Activated CD4-positive, alpha-beta T cell treated with anti-CD3 and anti-CD28 coated beads for 4 hours (primary cell): ENCODE results near the gene TNNI3.
"Not testable (repeated sequence)": the region's sequence is repeated elsewhere in the genome, so short reads cannot be mapped to it uniquely, and the experiment has no call there.

Source experiments
- DNase-seq, 2 donors: peaks; one replicate each; pipeline ENCODE4 v3.0.0-alpha.2; 2020

The TNNI3 gene

DNA sequence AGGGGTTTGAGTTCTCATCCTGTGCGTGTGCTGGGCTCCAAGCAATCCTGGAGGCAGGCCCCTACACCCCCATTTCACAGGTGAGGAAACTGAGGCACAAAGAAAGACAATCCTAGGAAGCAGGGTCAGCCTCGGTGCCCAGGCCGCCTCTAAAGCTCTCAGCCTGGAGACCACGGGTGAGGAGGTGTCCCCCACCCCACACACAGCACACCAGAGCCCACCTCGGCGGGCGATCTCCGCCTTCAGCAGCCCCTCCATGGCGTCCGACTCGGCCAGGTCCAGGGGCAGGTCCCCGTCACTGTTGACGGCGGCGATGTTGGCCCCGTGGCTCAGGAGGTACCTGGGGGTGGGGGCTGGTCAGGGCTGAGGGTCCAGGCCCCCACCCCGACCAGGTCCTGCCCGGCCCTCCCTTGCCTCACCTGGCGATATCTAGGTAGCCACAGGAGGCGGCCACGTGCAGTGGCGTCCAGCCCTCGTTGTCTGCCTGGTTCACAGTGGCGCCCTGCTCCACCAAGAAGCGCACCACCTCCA is 45.2 kb downstream of the TNNI3 start:
- DNase-seq = no peak

DNA sequence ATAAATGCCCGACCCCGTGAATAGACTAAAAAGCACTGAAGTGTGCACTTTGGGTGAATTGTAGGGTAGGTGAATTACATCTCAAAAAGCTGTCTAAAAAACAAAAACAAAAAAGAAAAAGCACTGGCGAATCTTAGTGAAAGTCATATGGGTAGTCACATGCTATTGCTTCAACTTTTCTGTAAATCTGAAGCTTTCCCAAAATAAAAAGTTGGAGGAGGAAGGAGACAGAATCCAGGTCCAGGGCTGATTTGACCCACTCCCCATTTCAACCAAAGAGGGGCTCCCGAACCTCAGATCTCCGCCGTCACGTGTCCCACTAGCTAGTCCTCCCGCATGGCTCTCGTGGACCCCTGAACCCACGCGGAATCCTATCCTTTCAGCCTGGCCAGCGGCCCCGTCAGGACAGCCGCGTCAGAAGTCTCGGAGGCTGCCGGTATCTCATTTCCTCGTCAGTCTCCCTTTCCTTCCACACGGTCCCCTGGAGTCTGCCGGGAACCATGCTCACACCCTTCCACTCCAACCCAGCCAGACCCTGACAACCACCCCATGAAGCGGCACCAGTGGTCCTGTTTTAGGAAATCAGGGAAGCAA is 46.2 kb downstream of the TNNI3 start:
- no peak for DNase-seq

DNA sequence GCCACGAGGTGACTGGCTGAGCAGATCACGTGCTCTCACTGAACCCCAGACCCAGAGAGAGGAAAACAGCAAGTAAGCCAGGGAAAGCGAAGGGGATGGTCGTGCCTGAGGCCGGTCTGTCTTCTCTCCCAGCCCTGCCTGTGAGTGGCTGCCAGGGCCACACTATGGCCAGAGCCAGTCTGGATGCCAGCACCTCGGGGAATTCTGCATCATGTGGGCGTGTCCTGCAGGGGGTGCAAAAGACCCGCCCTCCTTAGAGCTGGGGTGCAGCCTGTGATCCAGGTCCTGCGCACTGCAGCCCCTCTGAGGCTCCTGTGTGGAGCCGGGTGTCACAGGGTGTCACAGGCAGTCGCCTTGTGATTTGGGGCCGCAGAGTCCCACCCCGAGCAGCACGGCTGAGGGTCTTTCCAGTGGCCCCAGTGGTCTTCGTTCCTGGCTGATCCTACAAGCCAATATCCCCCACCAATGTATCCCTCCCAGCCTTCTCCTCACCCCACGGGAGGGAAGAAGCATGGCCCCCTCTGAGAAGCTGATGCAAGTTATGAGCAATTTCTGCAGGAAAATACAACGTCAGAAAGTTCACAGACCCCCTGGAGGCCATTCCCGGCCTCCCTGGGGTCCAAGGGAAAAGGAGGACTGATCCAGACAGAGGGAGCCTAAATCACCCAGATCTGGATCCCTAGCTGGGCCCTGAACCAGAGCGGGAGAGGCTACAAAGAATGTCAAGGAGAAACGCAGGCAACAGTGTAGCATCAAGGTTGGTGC is 47.8 kb downstream of the TNNI3 start:
- no peak for DNase-seq

DNA sequence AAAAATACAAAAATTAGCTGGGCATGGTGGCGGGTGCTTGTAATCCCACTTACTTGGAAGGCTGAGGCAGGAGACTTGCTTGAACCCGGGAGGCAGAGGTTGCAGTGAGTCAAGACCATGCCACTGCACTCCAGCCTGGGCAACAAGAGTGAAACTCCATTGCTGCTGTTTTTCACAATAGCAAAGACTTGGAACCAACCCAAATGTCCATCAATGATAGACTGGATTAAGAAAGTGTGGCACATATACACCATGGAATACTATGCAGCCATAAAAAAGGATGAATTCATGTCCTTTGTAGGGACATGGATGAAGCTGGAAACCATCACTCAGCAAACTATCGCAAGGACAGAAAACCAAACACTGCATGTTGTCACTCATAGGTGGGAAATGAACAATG is 50.3 kb downstream of the TNNI3 start:
- not testable (repeated sequence) for DNase-seq

DNA sequence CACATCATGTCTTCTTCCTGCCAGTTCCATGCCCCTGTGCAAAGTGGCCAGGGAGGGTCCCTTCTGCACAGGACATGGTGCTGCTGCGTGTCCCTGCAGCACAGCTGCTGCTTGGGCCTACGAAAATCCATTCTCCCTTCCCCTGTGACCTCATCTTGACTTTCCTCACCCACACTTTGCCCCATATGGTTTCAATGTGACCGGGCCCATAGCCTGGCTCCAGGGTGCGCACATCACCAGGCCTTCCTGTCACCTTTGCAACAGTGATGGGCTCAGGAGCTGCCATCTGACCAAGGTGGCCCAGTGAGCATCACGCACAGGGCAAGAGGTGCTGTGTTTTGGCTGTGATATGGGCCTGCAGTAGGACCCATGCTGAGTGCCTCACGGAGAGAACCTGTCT is 50.9 kb downstream of the TNNI3 start:
- no peak for DNase-seq

DNA sequence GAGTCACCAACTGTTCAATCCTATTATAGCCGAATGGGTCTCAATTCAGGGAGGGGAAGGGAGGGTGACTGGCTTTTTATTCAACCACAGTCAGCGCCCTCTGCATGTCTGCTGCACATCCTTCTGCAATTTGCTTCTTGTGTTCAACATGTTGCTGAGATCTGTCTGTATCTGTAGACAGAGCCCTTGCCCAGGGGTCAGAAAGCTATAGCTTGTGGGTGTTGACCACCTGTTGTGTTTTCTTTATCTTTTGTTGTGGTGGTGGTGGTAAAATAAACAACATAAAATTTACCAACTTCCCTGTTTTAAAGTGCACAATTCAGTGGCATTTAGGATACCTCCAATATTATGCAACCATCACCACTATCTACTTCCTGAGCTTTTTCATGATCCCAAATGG is 52.3 kb downstream of the TNNI3 start:
- no peak for DNase-seq

DNA sequence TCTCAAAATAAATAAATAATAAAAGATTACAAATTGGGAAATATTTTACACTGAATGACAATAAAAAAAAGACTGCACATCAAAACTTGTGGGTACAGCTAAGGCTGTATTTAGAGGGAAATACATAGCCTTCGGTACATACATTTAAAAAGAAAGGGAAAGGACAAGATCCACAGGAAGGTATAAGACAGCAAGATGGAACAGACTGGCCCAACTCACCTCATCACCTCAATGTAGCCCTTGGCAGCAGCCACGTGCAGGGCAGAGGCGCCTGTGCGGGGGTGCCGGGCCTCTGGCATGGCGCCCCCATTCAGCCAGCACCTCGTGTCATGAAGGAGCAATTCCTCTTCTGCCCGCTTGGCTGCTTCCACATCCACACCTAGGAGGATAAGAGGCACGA is 54.3 kb downstream of the TNNI3 start:
- no peak for DNase-seq
